BLaER1 treated with 17β-estradiol and CSF1 and Interleukin-3, amounts not matched to agents 10 nM and 100 nM (cell line): ENCODE data around the gene CFAP107.
"Not testable (repeated sequence)": the region's sequence is repeated elsewhere in the genome, so short reads cannot be mapped to it uniquely, and the experiment has no call there.

Experiments
- H3K27ac ChIP-seq, 11 experiments: shearing (Covaris generic); formaldehyde crosslinking; 2 replicates each; pipeline ENCODE4 v1.8.1; 2022
- H3K27me3 ChIP-seq, 11 experiments: shearing (Covaris generic); formaldehyde crosslinking; 2 replicates each; pipeline ENCODE4 v1.8.1; 2022
- H3K36me3 ChIP-seq, 11 experiments: shearing (Covaris generic); formaldehyde crosslinking; 2 replicates each; pipeline ENCODE4 v1.8.1; 2022
- H3K4me1 ChIP-seq, 10 experiments: shearing (Covaris generic); formaldehyde crosslinking; 2 replicates each; pipeline ENCODE4 v1.8.1; 2022
- H3K4me2 ChIP-seq, 11 experiments: shearing (Covaris generic); formaldehyde crosslinking; 2 replicates each; pipeline ENCODE4 v1.8.1; 2022
- H3K4me3 ChIP-seq, 10 experiments: shearing (Covaris generic); formaldehyde crosslinking; 2 replicates each; pipeline ENCODE4 v1.8.1; 2022
- H3K9ac ChIP-seq, 11 experiments: shearing (Covaris generic); formaldehyde crosslinking; 2 replicates each; pipeline ENCODE4 v1.8.1; 2022
- H3K9me3 ChIP-seq, 11 experiments: shearing (Covaris generic); formaldehyde crosslinking; replicated peaks in 1 of 11; 2 replicates each; pipeline ENCODE4 v1.8.1; 2022
- H4K20me1 ChIP-seq, 11 experiments: shearing (Covaris generic); formaldehyde crosslinking; 2 replicates each; pipeline ENCODE4 v1.8.1; 2022
- Cebpa-rat ChIP-seq, 11 experiments: shearing (Covaris generic); IDR thresholded peaks; 2 replicates each; pipeline ENCODE4 v1.8.1; 2022

Gene CFAP107

DNA sequence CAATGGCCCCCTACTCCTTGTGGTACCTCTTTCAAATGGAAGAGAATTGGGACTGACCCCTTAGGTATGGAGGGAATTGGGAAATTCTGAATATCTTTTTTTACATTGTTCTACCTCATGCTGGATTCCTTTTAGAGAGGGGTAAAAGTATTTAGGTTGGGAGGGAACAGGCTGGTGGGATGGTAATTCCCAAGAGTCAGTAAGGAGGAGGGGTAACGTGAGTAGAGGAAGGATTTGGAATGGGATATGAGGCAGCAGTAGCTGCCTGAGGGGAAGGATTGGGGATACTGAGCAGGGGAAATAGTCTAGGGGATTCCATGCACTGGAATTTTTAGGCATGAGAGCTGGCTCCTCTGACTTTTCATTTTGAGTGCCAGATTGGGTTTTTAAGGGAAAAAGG, 33.9 kb upstream of the CFAP107 start:
- no peak overlapping the region for H3K27ac ChIP-seq
- H3K4me2 ChIP-seq, result no peak overlapping the region
- H3K9me3 ChIP-seq, result no peaks in the 10 kb centered on the region
- no peak overlapping the region for H3K4me3 ChIP-seq
- peaks cover 0 to 4% (median 0%) of the 10 kb centered on the region in 10 experiments; a peak in 1 of 20 replicates for H3K4me1 ChIP-seq
- H4K20me1 ChIP-seq, result no peaks in the 10 kb centered on the region
- H3K36me3 ChIP-seq, result no peaks in the 10 kb centered on the region
- no peaks in the 10 kb centered on the region for H3K27me3 ChIP-seq
- TF ChIP-seq Cebpa-rat (IDR thresholded peaks at IDR 0.05), result no peak
- no peak overlapping the region for H3K9ac ChIP-seq

DNA sequence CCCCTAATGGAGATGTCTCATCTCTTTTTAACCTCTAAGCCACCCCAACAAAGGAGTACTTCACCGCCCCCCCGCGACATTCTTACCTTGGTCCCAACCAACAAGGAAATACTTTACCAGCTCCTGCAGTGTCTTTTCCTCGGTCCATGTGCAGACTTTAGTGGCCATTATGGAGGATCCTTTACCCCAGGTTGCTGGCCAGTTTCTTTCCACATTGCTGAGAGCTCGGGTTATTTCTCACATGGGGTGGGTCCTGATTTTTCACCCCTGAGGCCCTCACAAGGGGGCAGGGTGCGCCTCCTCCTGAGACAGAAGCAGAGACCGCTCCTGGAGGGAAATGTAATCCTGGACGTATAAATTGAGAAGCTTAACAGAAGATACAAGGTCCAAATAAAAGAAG, 33.1 kb upstream of the CFAP107 start:
- no peak overlapping the region for H3K27ac ChIP-seq
- no peaks in the 10 kb centered on the region for H3K36me3 ChIP-seq
- H3K9ac ChIP-seq, result no peak overlapping the region
- no peaks in the 10 kb centered on the region for H3K27me3 ChIP-seq
- H3K4me1 ChIP-seq, result peaks cover 0 to 4% (median 0%) of the 10 kb centered on the region in 10 experiments; a peak in 1 of 20 replicates
- no peaks in the 10 kb centered on the region for H3K9me3 ChIP-seq
- TF ChIP-seq Cebpa-rat (IDR thresholded peaks at IDR 0.05), result no peak
- no peak overlapping the region for H3K4me2 ChIP-seq
- no peak overlapping the region for H3K4me3 ChIP-seq
- H4K20me1 ChIP-seq, result no peaks in the 10 kb centered on the region

DNA sequence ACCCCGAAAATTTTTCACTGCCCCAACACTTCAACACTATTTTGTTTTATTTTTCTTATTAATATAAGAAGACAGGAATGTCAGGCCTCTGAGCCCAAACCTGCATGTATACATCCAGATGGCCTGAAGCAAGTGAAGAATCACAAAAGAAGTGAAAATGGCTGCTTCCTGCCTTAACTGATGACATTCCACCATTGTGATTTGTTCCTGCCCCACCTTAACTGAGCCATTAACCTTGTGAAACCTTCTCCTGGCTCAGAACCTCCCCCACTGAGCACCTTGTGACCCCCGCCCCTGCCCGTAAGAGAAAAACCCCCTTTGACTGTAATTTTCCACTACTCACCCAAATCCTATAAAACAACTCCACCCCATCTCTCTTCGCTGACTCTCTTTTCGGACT, 32.3 kb upstream of the CFAP107 start:
- not testable (repeated sequence) for H3K9ac ChIP-seq, H3K4me3 ChIP-seq, H3K27me3 ChIP-seq, H3K27ac ChIP-seq, H3K9me3 ChIP-seq, H4K20me1 ChIP-seq, H3K4me1 ChIP-seq, H3K4me2 ChIP-seq, H3K36me3 ChIP-seq

DNA sequence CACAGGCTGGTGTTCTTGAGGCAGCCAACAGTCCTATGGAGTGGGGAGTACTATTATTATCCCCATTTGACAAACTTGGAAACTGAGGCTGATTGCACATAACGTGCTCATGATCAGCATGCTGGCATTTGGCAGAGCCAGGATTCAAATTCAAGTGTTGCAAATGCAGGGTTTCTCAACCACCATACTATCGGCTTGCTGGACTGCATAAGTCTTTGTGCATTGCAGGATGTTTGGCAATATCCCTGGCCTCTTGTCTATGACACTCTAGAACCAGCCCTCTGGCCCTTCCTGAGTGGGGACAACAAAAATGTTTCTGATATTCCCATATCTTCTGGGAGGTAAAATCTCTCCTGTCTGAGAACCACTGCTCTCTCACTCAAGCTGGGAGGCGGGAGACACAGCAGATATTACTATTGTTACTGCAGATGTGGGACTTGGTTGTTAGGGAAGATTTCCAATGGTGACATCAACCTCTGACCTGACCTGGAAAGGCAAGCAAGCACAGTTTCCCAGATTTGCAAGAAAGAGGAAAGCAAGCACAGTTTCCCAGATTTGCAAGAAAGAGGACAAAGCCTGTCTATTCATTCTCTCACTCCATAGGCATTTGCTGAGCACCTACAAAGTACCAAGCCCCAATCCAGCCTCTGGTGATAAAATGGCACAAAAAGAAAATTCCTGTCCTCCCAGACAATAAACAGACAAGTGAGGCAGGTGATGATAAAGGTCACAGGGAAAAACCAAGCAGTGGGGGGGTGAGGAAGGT, 31.1 kb upstream of the CFAP107 start:
- H3K9ac ChIP-seq, result no peak overlapping the region
- H4K20me1 ChIP-seq, result no peaks in the 10 kb centered on the region
- no peaks in the 10 kb centered on the region for H3K36me3 ChIP-seq
- no peaks in the 10 kb centered on the region for H3K27me3 ChIP-seq
- peaks cover 0 to 16% (median 11%) of the 10 kb centered on the region in 10 experiments; a peak in 15 of 20 replicates for H3K4me1 ChIP-seq
- H3K27ac ChIP-seq, result no peak overlapping the region
- no peaks in the 10 kb centered on the region for H3K9me3 ChIP-seq
- no peak overlapping the region for H3K4me2 ChIP-seq
- no peak overlapping the region for H3K4me3 ChIP-seq
- TF ChIP-seq Cebpa-rat (IDR thresholded peaks at IDR 0.05), result no peak

DNA sequence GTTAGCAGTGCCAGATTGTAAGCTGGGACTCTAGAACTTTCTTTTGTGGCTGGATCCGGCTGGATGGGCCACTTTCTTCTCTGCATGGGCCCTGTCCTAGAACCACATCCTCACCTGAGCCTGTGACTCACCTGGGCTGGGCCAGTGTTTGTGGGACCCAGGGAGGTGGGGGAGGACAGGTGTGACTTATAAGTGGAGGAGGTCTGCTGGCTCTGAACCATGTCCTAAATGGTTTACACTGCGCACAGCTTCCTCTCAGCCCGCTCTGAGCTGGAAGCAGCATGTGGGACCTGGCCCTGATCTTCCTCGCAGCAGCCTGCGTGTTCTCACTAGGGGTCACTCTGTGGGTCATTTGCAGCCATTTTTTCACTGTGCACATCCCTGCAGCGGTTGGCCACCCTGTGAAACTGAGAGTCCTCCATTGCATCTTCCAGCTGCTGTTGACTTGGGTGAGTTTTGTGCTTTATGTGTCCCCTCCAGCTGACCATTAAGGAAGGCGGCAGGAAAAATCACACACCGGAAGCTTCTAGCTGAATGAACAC, 30.0 kb upstream of the CFAP107 start, which contains the start of gene AADACL3:
AADACL3 (plus strand) TSS at position 215 of the 542 bp plus-strand sequence; CDS start at position 282, 67 bp downstream.
- Histone ChIP-seq H3K9ac (no peak within 1 kb of the TSS), H3K27ac (no peak within 1 kb of the TSS), H3K4me3 (no peak within 1 kb of the TSS)

DNA sequence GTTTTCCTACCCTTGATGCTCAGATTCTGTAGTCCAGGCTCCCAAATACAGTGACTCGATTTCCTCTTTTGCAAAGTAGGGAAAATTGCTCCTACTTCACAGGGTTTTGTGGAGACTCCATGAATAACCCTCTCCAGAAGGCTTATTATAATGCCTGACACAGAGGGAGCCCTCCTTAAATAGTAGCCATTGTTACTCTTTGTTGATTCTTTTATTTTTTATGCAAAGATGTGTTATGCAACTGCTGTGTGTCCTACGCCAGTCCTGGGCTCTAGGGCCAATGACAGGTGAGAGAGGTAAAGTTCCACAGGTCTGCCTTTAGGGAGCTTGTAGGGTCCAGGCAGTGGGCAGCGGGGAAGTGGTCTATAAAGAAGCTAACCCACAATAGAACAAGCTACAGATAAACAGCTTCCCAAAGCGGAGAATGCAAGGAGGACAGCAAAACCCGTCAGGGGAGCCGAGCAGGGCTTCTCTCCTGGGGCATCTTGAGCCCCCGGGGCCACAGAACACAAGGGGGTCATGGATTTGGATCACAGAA, 28.6 kb upstream of the CFAP107 start:
- Histone ChIP-seq H3K9ac (no peak overlapping the region), H3K4me2 (no peak overlapping the region), H3K27ac (no peak overlapping the region), H3K4me3 (no peak overlapping the region), H3K36me3 (no peaks in the 10 kb centered on the region), H3K27me3 (no peaks in the 10 kb centered on the region), H4K20me1 (no peaks in the 10 kb centered on the region), H3K9me3 (no peaks in the 10 kb centered on the region), H3K4me1 (peaks cover 0 to 22% (median 16%) of the 10 kb centered on the region in 10 experiments; a peak in 15 of 20 replicates)
- TF ChIP-seq Cebpa-rat (IDR thresholded peaks at IDR 0.05), result no peak

More for the DNA sequence above, 30.0 kb upstream of the CFAP107 start, which contains the start of gene AADACL3:
- no peaks in the 10 kb centered on the region for H3K27me3 ChIP-seq
- H3K9me3 ChIP-seq, result no peaks in the 10 kb centered on the region
- H3K36me3 ChIP-seq, result no peaks in the 10 kb centered on the region
- H3K4me2 ChIP-seq, result no peak within 1 kb of the TSS
- TF ChIP-seq Cebpa-rat (IDR thresholded peaks at IDR 0.05), result no peak
- no peaks in the 10 kb centered on the region for H4K20me1 ChIP-seq
- H3K4me1 ChIP-seq, result peaks cover 0 to 22% (median 16%) of the 10 kb centered on the region in 10 experiments; a peak in 15 of 20 replicates

DNA sequence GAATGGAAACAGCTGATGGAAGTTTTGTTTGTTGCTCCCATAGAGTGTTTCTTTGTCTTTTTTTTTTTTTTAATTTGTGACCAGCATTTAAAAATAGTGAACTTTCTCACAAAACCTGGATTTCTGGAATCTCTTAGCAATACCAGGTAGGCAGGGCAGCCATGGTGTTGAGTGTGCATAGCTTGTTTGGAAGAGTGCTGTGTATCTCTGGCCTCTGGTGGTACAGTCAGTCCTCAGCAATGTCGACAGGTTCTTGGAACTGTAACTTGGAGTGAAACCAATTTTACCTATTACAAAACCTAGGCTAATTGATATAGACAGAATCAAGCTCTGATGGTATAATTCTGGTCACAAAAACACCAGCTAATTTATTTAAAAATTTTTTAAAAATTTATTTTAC, 23.4 kb upstream of the CFAP107 start:
- no peaks in the 10 kb centered on the region for H4K20me1 ChIP-seq
- H3K4me3 ChIP-seq, result no peak overlapping the region
- H3K4me1 ChIP-seq, result peaks cover 0 to 21% (median 16%) of the 10 kb centered on the region in 10 experiments; a peak in 15 of 20 replicates
- no peaks in the 10 kb centered on the region for H3K36me3 ChIP-seq
- H3K27ac ChIP-seq, result no peak overlapping the region
- H3K9me3 ChIP-seq, result peaks cover 0 to 7% (median 3%) of the 10 kb centered on the region in 11 experiments; a peak in 12 of 22 replicates
- H3K27me3 ChIP-seq, result no peaks in the 10 kb centered on the region
- no peak overlapping the region for H3K9ac ChIP-seq
- no peak for TF ChIP-seq Cebpa-rat (IDR thresholded peaks at IDR 0.05)
- no peak overlapping the region for H3K4me2 ChIP-seq

DNA sequence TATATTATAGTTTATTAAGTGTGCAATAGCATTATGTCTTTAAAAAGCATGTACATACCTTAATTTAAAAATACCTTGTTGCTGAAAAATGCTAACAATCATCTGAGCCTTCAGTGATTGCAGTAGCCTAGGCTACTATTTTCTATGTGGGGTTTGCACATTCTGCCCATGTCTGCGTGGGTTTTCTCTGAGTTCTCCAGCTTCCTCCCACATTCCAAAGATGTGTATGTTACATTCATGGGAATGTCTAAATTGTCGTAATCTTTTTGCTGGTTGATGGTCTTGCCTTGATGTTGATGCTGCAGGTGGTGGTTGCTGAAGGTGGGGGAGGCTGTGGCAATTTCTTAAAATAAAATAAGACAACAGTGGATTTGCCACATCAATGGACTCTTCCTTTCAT, 17.6 kb upstream of the CFAP107 start:
- Histone ChIP-seq H3K27ac (no peak overlapping the region), H3K36me3 (no peaks in the 10 kb centered on the region), H3K9ac (no peak overlapping the region), H3K4me3 (no peak overlapping the region), H4K20me1 (no peaks in the 10 kb centered on the region), H3K27me3 (no peaks in the 10 kb centered on the region), H3K4me2 (no peak overlapping the region), H3K9me3 (peaks cover 41 to 53% (median 50%) of the 10 kb centered on the region in 11 experiments), H3K4me1 (no peaks in the 10 kb centered on the region)
- TF ChIP-seq Cebpa-rat (IDR thresholded peaks at IDR 0.05), result no peak

DNA sequence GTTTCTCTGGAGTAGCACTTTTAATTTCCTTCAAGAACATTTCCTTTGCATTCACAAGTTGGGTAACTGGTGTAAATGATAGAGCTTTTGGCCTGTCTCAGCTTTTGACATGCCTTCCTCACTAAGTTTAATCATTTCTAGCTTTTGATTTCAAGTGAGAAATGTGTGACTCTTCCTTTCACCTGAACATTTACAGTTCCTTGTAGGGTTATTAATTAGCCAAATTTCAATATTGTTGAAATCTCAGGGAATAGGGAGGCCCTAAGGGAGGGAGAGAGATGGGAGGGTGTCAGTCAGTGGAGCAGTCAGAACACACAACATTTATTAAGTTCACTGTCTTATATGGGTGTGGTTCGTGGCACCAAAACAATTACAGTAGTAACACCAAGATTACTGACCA, 15.8 kb upstream of the CFAP107 start:
- Histone ChIP-seq H3K36me3 (no peaks in the 10 kb centered on the region), H3K4me2 (no peak overlapping the region), H3K27me3 (no peaks in the 10 kb centered on the region), H4K20me1 (no peaks in the 10 kb centered on the region), H3K4me1 (no peaks in the 10 kb centered on the region), H3K27ac (no peak overlapping the region), H3K9me3 (peaks cover 41 to 63% (median 50%) of the 10 kb centered on the region in 11 experiments), H3K9ac (no peak overlapping the region), H3K4me3 (no peak overlapping the region)
- TF ChIP-seq Cebpa-rat (IDR thresholded peaks at IDR 0.05), result no peak

DNA sequence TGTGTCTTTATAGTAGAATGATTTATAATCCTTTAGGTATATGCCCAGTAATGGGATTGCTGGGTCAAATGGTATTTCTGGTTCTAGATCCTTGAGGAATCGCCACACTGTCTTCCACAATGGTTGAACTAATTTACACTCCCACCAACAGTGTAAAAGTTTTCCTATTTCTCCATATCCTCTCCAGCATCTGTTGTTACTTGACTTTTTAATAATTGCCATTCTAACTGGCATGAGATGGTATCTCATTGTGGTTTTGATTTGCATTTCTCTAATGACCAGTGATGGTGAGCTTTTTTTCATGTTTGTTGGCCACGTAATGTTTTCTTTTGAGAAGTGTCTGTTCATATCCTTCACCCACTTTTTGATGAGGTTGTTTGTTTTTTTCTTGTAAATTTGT, 14.9 kb upstream of the CFAP107 start:
- not testable (repeated sequence) for H3K27me3 ChIP-seq, H3K36me3 ChIP-seq, H4K20me1 ChIP-seq, H3K4me3 ChIP-seq, H3K4me1 ChIP-seq, H3K4me2 ChIP-seq, H3K9ac ChIP-seq, H3K27ac ChIP-seq
- H3K9me3 ChIP-seq, result peaks cover 41 to 63% (median 50%) of the 10 kb centered on the region in 11 experiments
